Thymus (tissue), 14 donors: ENCODE measurements around the gene GSDME. TPM values are rescaled to one million over a fixed set of nuclear protein-coding genes. Genes with fewer than 3 reads are reported as not detected.

ENCODE experiments used
- DNase-seq, 9 donors: peaks; one replicate each; pipeline ENCODE4 v3.0.0-alpha.2; 2013; ENCODE audit warnings: low spot score in 9 of 9, low read depth in 6 of 9, missing footprints in 1 of 9
- H3K27ac ChIP-seq, 2 donors: one replicate each; pipeline ENCODE4 v1.5.1; 2013; ENCODE audit warnings: control low read depth in 1 of 2, low read depth in 1 of 2, low read length in 1 of 2, mild to moderate bottlenecking in 1 of 2, moderate library complexity in 1 of 2
- H3K27me3 ChIP-seq, 2 donors: one replicate each; pipeline ENCODE4 v1.5.1; 2013; ENCODE audit warnings: low read length in 1 of 2; ENCODE audit not compliant: control insufficient read depth in 2 of 2, insufficient read depth in 1 of 2
- H3K36me3 ChIP-seq, 2 donors: one replicate each; pipeline ENCODE4 v1.5.1; 2013; ENCODE audit warnings: low read length in 1 of 2, mild to moderate bottlenecking in 1 of 2, moderate library complexity in 1 of 2; ENCODE audit not compliant: control insufficient read depth in 2 of 2, insufficient read depth in 2 of 2
- H3K4me1 ChIP-seq, 2 donors: one replicate each; pipeline ENCODE4 v1.5.1; 2013; ENCODE audit warnings: low read length in 2 of 2; ENCODE audit not compliant: control insufficient read depth in 2 of 2, insufficient read depth in 2 of 2
- H3K4me3 ChIP-seq, 2 donors: one replicate each; pipeline ENCODE4 v1.5.1; 2013; ENCODE audit warnings: low read length in 2 of 2, control low read depth in 1 of 2, mild to moderate bottlenecking in 1 of 2
- H3K9me3 ChIP-seq, 2 donors: one replicate each; pipeline ENCODE4 v1.5.1; 2013; ENCODE audit warnings: low read length in 1 of 2, mild to moderate bottlenecking in 1 of 2; ENCODE audit not compliant: control insufficient read depth in 2 of 2, insufficient read depth in 1 of 2
- WGBS: extraction: QIAGEN DNeasy Blood & Tissue Kit; methylation state at CpG from one replicate; pipeline ENCODE4 v1.1.7; 2013; 5-methylcytosine and 5-hydroxymethylcytosine counted together
- long read RNA-seq, 10 donors: transcript quantifications; one replicate each; lab custom pipeline, GENCODE V29; 2026
- polyA plus RNA-seq: library from polyadenylated mRNA; stranded (reverse); fragments of 200-250 nt; gene quantifications from one replicate; pipeline ENCODE4 v1.2.3, GENCODE V29; 2013
- total RNA-seq: library from RNA; stranded (reverse); fragments of 120-200 nt; gene quantifications from one replicate; pipeline ENCODE4 v1.2.4, GENCODE V29; 2013
- donor health status: healthy.

The GSDME gene
- total RNA-seq (1.9 TPM), polyA plus RNA-seq (10.7 TPM)
- long read RNA-seq, donor 1: 0 reads
- long read RNA-seq, donor 2: 0 reads
- long read RNA-seq, donor 3, partial matches to known transcripts: 6 of 7 reads
- long read RNA-seq, donor 3, other reads (novel, unspliced or antisense): 0 of 7 reads
- long read RNA-seq, donor 4, partial matches to known transcripts: 0 of 1 reads
- long read RNA-seq, donor 4, other reads (novel, unspliced or antisense): 0 of 1 reads
- long read RNA-seq, donor 5: 0 reads
- long read RNA-seq, donor 6, full-length matches to known transcripts: 2 of 2 reads
- long read RNA-seq, donor 6, partial matches to known transcripts: 0 of 2 reads
- long read RNA-seq, donor 6, other reads (novel, unspliced or antisense): 0 of 2 reads
- long read RNA-seq, donor 7, partial matches to known transcripts: 0 of 2 reads
- long read RNA-seq, donor 7, other reads (novel, unspliced or antisense): 0 of 2 reads
- long read RNA-seq, donor 8: 0 reads
- long read RNA-seq, donor 9, partial matches to known transcripts: 0 of 1 reads
- long read RNA-seq, donor 9, other reads (novel, unspliced or antisense): 0 of 1 reads
- long read RNA-seq, donor 10: 0 reads

DNA sequence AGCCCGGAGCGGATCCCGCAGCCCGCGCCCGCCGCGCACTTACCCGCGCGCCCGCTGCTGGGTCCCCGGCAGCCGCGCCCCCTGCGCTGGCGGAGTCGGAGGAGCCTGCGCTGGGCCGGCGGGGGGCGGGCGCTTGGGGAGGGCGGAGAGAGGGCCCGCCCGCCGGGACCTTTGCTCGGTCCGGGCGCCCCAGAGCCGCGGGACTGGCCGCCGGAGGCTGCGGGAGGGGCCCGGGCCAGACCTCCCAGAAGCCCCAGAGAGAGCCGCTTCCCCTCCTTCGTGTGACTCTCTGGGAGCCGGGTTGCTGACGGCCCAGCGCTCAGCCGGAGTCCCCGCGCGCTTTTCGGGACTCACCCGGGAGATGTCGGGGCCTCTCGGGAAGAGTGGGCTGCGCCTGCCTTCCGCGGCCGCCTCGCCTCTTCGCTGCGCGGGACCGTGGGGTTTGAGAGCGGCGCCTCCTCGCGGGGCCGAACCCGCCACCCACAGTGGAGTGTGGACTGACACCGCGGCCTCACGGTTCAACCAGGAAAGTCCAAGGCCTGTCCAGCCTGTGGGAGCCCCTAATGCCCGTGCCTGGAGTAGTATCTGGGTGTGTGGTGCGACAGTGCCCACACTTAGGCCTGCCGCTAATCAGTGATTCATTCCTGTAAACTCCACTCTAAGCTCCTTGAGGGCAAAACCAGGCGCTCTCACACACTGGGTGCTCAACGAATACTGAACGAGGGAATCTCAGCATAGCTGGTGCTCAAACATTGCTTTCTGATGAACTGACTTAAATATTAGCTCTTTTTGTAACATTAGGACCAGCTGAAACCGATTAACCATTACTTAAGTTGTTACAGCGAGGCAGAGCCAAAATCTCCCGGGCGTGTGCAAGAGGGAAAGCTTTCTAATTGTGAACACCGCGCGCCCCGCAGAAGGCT lies at the start of gene GSDME:
GSDME (minus strand) TSS at position 112 of the 923 bp plus-strand sequence. CDS start 7,690 bp downstream, outside the sequence.
- Histone ChIP-seq H3K27ac (peak within 1 kb of the TSS in 1 of 2 donors; percentile 61), H3K4me1 (peaks cover 7 to 14% of the 10 kb centered on the region in 2 donors), H3K4me3 (peak within 1 kb of the TSS; percentile 47 to 66), H3K27me3 (peaks cover 18 to 48% of the 10 kb centered on the region in 2 donors), H3K36me3 (no peaks in the 10 kb centered on the region), H3K9me3 (no peaks in the 10 kb centered on the region)
- peak in 1 of 9 donors; percentile 44 for DNase-seq
- 11% methylated on average over 80 of the region's 81 CpGs for WGBS

DNA sequence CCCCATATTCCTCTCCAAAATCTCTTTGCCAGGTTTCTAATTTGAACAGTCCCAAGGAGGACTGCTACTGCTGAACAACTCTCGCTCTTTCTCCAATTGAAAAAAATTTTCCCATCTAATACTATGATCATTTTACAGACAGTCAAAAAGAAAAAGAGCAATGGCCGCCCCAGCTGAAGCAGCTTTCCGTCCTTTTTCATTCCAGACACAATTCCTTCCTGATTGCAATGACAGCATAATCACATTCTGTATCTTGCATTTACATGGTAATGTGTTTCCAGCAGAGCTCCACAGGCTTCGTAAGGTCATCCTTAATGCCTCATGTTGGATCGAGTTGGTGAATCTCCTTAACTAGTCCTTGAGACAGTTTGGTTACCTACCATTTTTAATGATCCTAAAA lies 45.0 kb upstream of the GSDME start:
- WGBS: 98% methylated on average over 5 of the region's 5 CpGs
- Histone ChIP-seq H3K9me3 (no peaks in the 10 kb centered on the region), H3K36me3 (peaks cover 10 to 25% of the 10 kb centered on the region in 2 donors), H3K27me3 (no peaks in the 10 kb centered on the region), H3K4me1 (no peaks in the 10 kb centered on the region), H3K4me3 (no peak overlapping the region), H3K27ac (no peak overlapping the region)
- no peak for DNase-seq

DNA sequence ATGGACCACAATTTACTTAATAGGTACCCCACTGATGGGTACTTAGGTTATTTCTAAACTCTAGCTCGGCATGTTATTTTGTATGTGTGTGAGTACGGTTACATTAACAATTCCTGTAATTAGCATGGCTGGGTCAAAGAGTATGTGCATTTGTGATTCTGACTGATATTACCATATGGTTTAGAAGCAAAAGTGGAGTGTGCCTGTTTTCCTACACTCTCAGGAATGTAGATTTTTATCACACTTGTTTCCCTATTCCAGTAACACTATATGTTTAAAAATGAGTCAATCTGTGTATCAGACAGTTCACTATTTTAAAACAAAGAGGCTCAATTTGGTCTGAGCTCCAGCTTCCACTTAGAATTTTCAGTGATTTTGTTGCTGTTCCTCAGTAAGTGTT lies 44.6 kb upstream of the GSDME start:
- no peak for DNase-seq
- H3K9me3 ChIP-seq: no peaks in the 10 kb centered on the region
- no peak overlapping the region for H3K27ac ChIP-seq
- H3K4me1 ChIP-seq: no peaks in the 10 kb centered on the region
- no peaks in the 10 kb centered on the region for H3K27me3 ChIP-seq
- 99% methylated on average over 2 of the region's 2 CpGs for WGBS
- H3K36me3 ChIP-seq: peaks cover 10 to 25% of the 10 kb centered on the region in 2 donors
- no peak overlapping the region for H3K4me3 ChIP-seq

DNA sequence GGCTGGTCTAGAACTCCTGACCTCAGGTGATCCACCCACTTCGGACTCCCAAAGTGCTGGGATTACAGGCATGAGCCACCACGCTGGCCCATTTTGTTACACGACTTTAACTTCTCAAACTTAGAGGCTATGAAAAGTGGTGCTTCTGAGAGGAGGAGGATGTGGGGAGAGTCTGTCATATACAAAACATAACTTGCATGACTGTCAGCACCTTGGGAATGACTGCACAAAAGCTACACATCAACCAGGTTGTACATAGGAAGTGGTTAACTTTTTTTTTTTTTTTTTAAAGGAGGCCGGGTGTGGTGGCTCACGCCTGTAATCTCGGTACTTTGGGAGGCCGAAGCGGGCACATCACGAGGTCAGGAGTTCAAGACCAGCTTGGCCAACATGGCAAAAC lies 43.4 kb upstream of the GSDME start:
- H3K27me3 ChIP-seq: no peaks in the 10 kb centered on the region
- H3K9me3 ChIP-seq: no peaks in the 10 kb centered on the region
- H3K4me3 ChIP-seq: no peak overlapping the region
- H3K27ac ChIP-seq: no peak overlapping the region
- DNase-seq: no peak
- H3K4me1 ChIP-seq: no peaks in the 10 kb centered on the region
- WGBS: 98% methylated on average over 9 of the region's 9 CpGs
- H3K36me3 ChIP-seq: peaks cover 10 to 25% of the 10 kb centered on the region in 2 donors

DNA sequence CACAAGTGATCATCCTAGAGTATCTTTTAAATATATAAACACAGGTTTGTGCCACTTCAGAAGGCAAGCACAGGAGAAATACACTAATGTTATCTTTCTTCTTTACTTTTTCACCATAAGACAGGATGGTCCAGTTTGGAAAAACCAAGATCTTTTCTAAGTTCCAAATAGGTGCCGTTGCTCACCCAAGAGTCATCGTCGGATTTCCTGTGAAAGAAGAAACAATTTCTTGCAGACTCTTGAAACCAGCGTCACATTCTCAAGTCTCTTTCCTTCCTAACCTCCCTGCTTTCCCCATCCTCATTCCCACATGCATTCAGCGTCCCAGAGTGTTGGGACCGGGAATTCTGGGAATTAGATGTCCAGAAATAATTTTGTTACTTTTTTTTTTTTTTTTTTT lies 42.8 kb upstream of the GSDME start:
- H3K36me3 ChIP-seq: peaks cover 12 to 25% of the 10 kb centered on the region in 2 donors
- no peaks in the 10 kb centered on the region for H3K27me3 ChIP-seq
- H3K9me3 ChIP-seq: no peaks in the 10 kb centered on the region
- no peak overlapping the region for H3K4me3 ChIP-seq
- no peaks in the 10 kb centered on the region for H3K4me1 ChIP-seq
- 88% methylated on average over 6 of the region's 6 CpGs for WGBS
- H3K27ac ChIP-seq: no peak overlapping the region
- DNase-seq: no peak

DNA sequence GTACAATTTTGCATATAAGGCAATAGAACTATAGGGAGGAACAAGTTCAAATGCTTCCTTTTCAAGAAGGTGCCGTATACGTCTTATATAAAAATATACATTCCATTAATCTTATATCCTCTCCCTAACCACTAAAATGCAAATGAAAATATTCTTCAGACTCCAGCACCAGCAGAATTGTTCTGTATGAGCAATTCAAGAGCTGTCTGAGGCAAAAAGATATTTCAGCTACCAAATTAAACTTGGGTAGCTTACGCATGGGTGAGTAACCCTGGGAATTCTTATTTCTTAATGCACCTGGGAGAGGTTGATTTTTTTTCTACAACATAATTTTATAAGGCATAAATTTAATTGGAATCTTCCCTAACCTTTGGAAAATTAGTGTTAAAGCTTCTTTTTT lies 42.2 kb upstream of the GSDME start:
- Histone ChIP-seq H3K27ac (no peak overlapping the region), H3K4me3 (no peak overlapping the region), H3K9me3 (no peaks in the 10 kb centered on the region), H3K4me1 (no peaks in the 10 kb centered on the region), H3K36me3 (peaks cover 15 to 25% of the 10 kb centered on the region in 2 donors), H3K27me3 (no peaks in the 10 kb centered on the region)
- no peak for DNase-seq
- WGBS: over 99% methylated on average over 3 of the region's 3 CpGs

DNA sequence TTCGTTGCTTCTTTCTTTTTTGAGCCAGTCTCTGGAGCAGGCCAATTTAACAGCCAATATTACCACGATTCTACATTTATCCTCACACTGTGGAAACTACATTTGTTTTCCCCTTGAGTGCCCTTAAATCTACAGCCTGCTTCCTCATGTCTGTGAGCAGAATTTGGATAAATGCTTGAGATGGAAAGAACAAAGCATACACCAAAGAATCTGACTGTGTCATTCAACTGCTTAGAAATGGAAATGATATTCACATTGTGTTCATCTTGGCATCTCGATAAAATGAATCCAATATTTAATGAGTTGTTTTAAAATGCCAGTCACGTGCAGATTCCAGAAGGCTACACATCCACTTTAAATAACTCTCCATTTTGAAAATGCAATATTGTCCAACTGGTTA lies 41.0 kb upstream of the GSDME start:
- DNase-seq: no peak
- WGBS: 97% methylated on average over 4 of the region's 4 CpGs
- Histone ChIP-seq H3K9me3 (no peaks in the 10 kb centered on the region), H3K27ac (no peak overlapping the region), H3K27me3 (no peaks in the 10 kb centered on the region), H3K36me3 (peaks cover 8 to 14% of the 10 kb centered on the region in 2 donors), H3K4me3 (no peak overlapping the region), H3K4me1 (no peaks in the 10 kb centered on the region)

DNA sequence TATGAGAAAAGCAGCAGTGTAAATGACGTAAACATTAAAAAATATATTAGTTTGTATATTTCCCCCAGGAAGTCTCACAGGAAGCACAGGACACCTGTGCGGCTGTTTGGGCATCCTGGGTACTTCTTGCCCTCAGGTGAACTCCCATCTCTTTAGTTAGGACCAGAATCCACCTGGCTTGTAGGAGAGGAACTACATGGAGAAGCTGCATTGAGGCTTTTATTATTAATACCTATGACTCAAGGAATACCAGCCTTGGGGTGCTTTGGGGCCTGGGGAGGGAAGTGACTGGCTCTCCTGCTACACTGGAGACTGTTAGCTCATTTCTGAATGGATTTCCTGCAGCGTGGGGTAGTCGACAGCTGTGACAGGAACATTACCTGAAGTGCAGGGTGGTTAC lies 40.0 kb upstream of the GSDME start:
- Histone ChIP-seq H3K36me3 (peaks cover 6 to 9% of the 10 kb centered on the region in 2 donors), H3K27me3 (no peaks in the 10 kb centered on the region), H3K27ac (no peak overlapping the region), H3K9me3 (no peaks in the 10 kb centered on the region), H3K4me1 (no peaks in the 10 kb centered on the region), H3K4me3 (no peak overlapping the region)
- WGBS: 96% methylated on average over 4 of the region's 4 CpGs
- no peak for DNase-seq

DNA sequence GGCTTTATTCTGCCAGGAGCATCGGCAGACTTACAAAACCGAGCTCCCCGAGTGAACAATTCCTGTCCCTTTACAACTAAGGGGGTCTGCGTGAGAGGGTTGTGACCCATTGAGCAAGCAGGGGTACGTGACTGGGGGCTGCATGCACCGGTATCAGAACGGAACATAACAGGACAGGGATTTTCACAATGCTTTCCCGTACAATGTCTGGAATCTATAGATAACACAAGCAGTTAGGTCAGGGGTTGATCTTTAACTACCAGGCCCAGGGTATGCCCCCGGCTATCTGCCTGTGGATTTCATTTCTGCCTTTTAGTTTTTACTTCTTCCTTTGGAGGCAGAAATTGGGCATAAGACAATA lies 38.1 kb upstream of the GSDME start:
- no peak overlapping the region for H3K4me3 ChIP-seq
- DNase-seq: no peak
- H3K9me3 ChIP-seq: no peaks in the 10 kb centered on the region
- no peaks in the 10 kb centered on the region for H3K4me1 ChIP-seq
- 98% methylated on average over 9 of the region's 9 CpGs for WGBS
- no peaks in the 10 kb centered on the region for H3K27me3 ChIP-seq
- peaks cover 0 to 5% of the 10 kb centered on the region in 2 donors for H3K36me3 ChIP-seq
- H3K27ac ChIP-seq: no peak overlapping the region
